Lower leg skin (tissue), 4 donors: ENCODE measurements around the gene CSF2. TPM values are rescaled to one million over a fixed set of nuclear protein-coding genes. Genes with fewer than 3 reads are reported as not detected.

Experiments
- DNase-seq, 2 donors: peaks; one replicate each; pipeline ENCODE4 v3.0.0-alpha.2; 2019; ENCODE audit warnings: low spot score in 2 of 2
- H3K4me3 ChIP-seq: fragments of 200-600 bp; sonication (generic); 2 replicates; pipeline ENCODE4 v1.5.1; 2017; ENCODE audit warnings: mild to moderate bottlenecking, low read depth; ENCODE audit not compliant: poor library complexity, severe bottlenecking
- POLR2A ChIP-seq, 2 donors: fragments of 450-650 bp; IDR thresholded peaks; one replicate each; pipeline ENCODE4 v1.6.1; 2016 to 2017; ENCODE audit warnings: antibody characterized with exemption in 2 of 2, mild to moderate bottlenecking in 1 of 2, moderate library complexity in 1 of 2
- WGBS, 2 donors: methylation state at CpG; one replicate each; pipeline ENCODE4 v1.1.5; 2018; 5-methylcytosine and 5-hydroxymethylcytosine counted together
- intact Hi-C: fragments of 100-400 bp; cut with DNase I; formaldehyde crosslinking; loops from one replicate; pipeline ENCODE4 v1.15.0; 2023; ENCODE audit warnings: low total_unique reads
- total RNA-seq, 4 donors: library from RNA; depleted of rRNA; stranded (reverse); fragments of >200 nt; gene quantifications; one replicate each; pipeline ENCODE4 v1.1.0, GENCODE V29; 2016
- TF ChIP-seq, protein P1 (sequence below), 3 donors: fragments of 450-650 bp; IDR thresholded peaks; one replicate each; pipeline ENCODE4 v1.5.1; 2016; ENCODE audit warnings: antibody characterized with exemption in 3 of 3, mild to moderate bottlenecking in 3 of 3, moderate library complexity in 2 of 3

Gene CSF2
- total RNA-seq, 4 donors from 2014 or later, result not detected

DNA sequence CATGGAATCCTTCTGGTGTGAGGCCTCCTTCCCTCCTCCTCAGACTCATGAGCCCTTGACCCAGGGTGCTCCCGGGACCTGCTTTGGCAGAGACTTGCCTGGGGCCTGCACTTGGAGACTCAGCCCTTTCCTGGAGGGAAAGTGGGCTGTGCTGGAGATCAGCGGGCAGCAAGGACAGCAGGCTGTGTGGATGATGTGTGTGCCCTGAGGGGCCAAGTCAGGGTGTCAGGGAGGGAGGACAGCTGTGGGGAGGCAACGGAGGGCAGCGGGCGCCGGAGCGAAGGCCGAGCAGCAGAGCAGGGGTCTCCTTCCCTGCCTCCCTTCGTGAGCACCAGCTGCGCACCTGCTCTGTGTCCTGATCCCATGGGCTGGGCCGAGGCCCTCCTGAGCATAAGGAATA is 6.1 kb upstream of the CSF2 start:
- WGBS, 2 donors, result 87 to 91% methylated on average over 11 of the region's 11 CpGs
- DNase-seq, result no peak
- no peak overlapping the region for H3K4me3 ChIP-seq
- intact Hi-C loops, result loop anchor here (10.0 kb wide), 1 partner anchor 297 kb away; the partner anchor contains the start of gene SLC22A5
- no peak for TF ChIP-seq POLR2A (IDR thresholded peaks at IDR 0.05)

DNA sequence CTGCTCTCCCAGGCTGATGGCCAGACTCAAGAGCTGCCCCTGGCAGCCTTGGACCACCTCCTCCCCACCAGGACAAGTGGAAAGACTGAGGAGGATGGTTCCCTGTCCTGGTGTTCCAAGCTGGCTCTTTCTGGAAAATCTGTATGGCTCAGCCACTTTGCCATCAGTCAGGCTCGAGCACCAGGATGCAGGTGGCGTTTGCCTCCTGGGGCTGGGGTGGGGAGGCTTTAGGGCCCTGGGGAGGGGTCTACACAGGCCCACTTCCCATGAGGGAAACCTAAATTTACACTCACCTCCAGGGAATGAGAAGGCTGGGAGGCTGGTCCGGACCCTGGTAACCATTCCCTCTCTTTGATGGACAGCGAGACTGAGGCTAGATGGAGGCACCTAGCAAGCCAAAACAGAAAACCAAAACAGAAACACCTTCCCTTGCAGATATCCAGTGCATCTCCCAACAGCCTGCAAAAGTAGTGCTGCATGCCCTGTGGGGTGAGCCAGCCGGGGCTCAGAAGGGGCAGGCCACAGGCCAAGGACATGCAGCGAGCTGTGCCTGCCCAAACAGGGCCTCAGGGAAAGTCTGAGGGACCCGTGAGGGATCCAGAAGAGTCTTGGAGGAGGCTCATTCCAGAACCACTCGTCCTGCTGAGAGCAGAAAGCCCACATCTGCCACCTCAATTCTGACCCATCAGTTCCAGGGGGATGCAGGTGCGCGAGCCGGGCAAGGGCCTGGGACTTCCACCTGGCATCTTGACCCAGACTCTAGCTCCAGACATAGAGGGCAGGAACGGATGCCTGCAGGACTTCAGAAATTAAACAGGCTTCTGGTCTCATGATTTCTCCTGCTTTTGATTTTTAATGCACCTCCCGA is 5.4 kb upstream of the CSF2 start:
- intact Hi-C loops, result loop anchor here (10.0 kb wide), 1 partner anchor 297 kb away; the partner anchor contains the start of gene SLC22A5
- H3K4me3 ChIP-seq, result no peak overlapping the region
- TF ChIP-seq, protein P1, sequence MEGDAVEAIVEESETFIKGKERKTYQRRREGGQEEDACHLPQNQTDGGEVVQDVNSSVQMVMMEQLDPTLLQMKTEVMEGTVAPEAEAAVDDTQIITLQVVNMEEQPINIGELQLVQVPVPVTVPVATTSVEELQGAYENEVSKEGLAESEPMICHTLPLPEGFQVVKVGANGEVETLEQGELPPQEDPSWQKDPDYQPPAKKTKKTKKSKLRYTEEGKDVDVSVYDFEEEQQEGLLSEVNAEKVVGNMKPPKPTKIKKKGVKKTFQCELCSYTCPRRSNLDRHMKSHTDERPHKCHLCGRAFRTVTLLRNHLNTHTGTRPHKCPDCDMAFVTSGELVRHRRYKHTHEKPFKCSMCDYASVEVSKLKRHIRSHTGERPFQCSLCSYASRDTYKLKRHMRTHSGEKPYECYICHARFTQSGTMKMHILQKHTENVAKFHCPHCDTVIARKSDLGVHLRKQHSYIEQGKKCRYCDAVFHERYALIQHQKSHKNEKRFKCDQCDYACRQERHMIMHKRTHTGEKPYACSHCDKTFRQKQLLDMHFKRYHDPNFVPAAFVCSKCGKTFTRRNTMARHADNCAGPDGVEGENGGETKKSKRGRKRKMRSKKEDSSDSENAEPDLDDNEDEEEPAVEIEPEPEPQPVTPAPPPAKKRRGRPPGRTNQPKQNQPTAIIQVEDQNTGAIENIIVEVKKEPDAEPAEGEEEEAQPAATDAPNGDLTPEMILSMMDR (IDR thresholded peaks at IDR 0.05), result no peak
- no peak for TF ChIP-seq POLR2A (IDR thresholded peaks at IDR 0.05)
- no peak for DNase-seq
- 86 to 87% methylated on average over 13 of the region's 13 CpGs for WGBS, 2 donors

DNA sequence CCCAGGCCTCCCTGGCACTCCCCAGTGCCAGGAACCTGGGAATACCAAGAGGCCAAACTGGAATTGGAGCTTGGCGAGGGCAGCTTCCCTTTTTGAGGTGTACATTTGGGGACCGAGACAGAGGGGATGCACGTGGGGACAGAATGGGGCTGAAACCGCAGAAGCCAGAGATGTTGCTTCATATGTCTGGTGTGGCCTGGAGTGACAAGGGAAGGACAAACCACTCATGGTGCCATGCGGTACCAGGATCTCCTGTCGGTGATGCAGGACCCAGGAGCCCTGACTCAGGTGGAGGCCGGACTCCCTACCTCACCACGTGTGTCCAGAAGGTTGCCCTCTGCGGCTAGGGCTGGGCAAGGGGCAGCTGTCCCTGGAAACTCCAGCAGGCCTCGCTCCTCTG is 4.0 kb upstream of the CSF2 start:
- intact Hi-C loops, result loop anchor here (10.0 kb wide), 1 partner anchor 295 kb away; the partner anchor contains the start of gene SLC22A5

GRCh38 chr5:132069994-132070393 is 3.6 kb upstream of the CSF2 start:
- no peak overlapping the region for H3K4me3 ChIP-seq
- TF ChIP-seq, protein P1 (IDR thresholded peaks at IDR 0.05), result no peak
- TF ChIP-seq POLR2A (IDR thresholded peaks at IDR 0.05), result no peak
- DNase-seq, result no peak
- intact Hi-C loops, result loop anchor here (10.0 kb wide), 1 partner anchor 295 kb away; the partner anchor contains the start of gene SLC22A5
- WGBS, 2 donors, result 81 to 92% methylated on average over 3 of the region's 3 CpGs

More for the DNA sequence above, 4.0 kb upstream of the CSF2 start:
- 88 to 91% methylated on average over 10 of the region's 10 CpGs for WGBS, 2 donors
- TF ChIP-seq POLR2A (IDR thresholded peaks at IDR 0.05), result no peak
- TF ChIP-seq, protein P1 (IDR thresholded peaks at IDR 0.05), result no peak
- DNase-seq, result no peak
- no peak overlapping the region for H3K4me3 ChIP-seq

DNA sequence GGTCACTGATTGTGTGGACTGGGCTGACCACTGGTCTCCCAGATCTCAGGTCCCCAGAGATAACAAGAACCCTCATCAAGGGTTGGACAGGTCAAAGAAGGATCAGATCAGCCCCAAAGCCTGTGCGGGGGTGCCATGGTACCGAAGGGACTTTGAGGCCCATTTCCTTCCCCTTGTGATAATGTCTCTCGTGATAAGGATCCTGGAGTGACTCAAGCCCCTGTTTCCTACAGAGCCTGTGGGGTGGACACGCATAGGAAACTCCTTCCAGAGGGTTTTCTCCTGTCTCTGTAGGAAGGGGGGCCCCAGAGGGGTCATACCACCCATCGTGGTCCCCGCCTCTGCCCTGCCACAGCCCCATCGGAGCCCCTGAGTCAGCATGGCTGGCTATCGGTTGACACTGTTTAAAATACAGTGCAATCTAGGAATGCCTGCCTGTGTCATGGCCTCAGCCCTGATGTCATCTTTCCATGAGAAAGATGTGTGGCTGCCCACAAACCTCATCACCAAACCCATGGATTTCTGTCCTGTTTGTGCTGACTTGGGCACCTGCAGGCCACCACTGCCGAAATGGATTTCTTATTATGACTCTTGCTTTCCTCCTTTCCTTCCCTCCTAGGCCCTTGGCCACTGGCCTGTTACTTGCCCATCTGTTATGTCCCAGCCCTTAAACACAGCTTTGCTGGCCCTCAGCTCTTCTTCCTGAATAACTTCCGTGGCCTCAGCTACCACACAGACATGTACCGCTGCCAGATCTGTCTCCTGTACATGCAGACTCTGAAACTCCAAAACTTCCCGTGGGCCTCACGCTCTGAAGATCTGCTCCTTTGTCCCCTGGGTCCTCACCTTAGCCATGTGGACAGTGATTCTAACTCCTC is 2.9 kb upstream of the CSF2 start:
- DNase-seq, result no peak
- WGBS, 2 donors, result 80 to 83% methylated on average over 13 of the region's 13 CpGs
- intact Hi-C loops, result no loop called here

More for the DNA sequence above, 2.9 kb upstream of the CSF2 start:
- no peak overlapping the region for H3K4me3 ChIP-seq
- TF ChIP-seq, protein P1 (IDR thresholded peaks at IDR 0.05), result no peak
- no peak for TF ChIP-seq POLR2A (IDR thresholded peaks at IDR 0.05)
